Urothelium cell line (cell line): Measurements from ENCODE around the gene FAM216A.
A peak's percentile ranks its signal among the peaks of the same experiment; 100 is the strongest.
"Not testable (repeated sequence)": the region's sequence is repeated elsewhere in the genome, so short reads cannot be mapped to it uniquely, and the experiment has no call there.

Experiments
- DNase-seq: peaks from one replicate; pipeline ENCODE4 v3.0.0; 2011; ENCODE audit warnings: low spot score, mixed read lengths
- FAIRE-seq: peaks from 2 replicates; lab custom pipeline; 2011; peaks lifted over from hg19 to GRCh38; lab: Jason Lieb, UNC

The FAM216A gene

GRCh38 chr12:110468214-110469048 lies at the start of gene FAM216A, which contains the start of gene GPN3:
Gene FAM216A, plus strand, starts transcription at chr12:110468845. Its CDS starts 31 bp downstream, at chr12:110468876.
Gene GPN3, minus strand, starts transcription at chr12:110468257. Its CDS starts 54 bp downstream, at chr12:110468203.
- peak; percentile 90 for DNase-seq
- FAIRE-seq = no peak

GRCh38 chr12:110420644-110421043 lies 48.0 kb upstream of the FAM216A start:
- not testable (repeated sequence) for DNase-seq, FAIRE-seq

GRCh38 chr12:110421159-110421661 lies 47.4 kb upstream of the FAM216A start:
- no peak for FAIRE-seq
- DNase-seq = no peak

GRCh38 chr12:110421701-110422100 lies 46.9 kb upstream of the FAM216A start:
- FAIRE-seq = no peak

GRCh38 chr12:110424237-110424636 lies 44.4 kb upstream of the FAM216A start:
- FAIRE-seq = no peak
- no peak for DNase-seq

More at GRCh38 chr12:110421701-110422100, 46.9 kb upstream of the FAM216A start:
- no peak for DNase-seq

- DNase-seq (no peak), FAIRE-seq (no peak)
Measured at GRCh38 chr12:110426406-110426805, 42.2 kb upstream of the FAM216A start.

GRCh38 chr12:110429676-110430075 lies 39.0 kb upstream of the FAM216A start:
- not testable (repeated sequence) for FAIRE-seq, DNase-seq

- DNase-seq (no peak), FAIRE-seq (no peak)
Measured at GRCh38 chr12:110431957-110432587, 36.6 kb upstream of the FAM216A start.

GRCh38 chr12:110436231-110436630 lies 32.4 kb upstream of the FAM216A start:
- no peak for FAIRE-seq
- no peak for DNase-seq

GRCh38 chr12:110444455-110444854 lies 24.2 kb upstream of the FAM216A start:
- no peak for DNase-seq
- FAIRE-seq = no peak

GRCh38 chr12:110449799-110450497 lies 18.7 kb upstream of the FAM216A start, which contains the start of gene ARPC3:
Gene ARPC3, minus strand, starts transcription at chr12:110450337. Its CDS starts 77 bp downstream, at chr12:110450260.
- no peak for FAIRE-seq
- DNase-seq = peak; percentile 89

- FAIRE-seq (no peak), DNase-seq (no peak)
Measured at GRCh38 chr12:110451263-110451662, 17.4 kb upstream of the FAM216A start.

- FAIRE-seq = no peak
Measured at GRCh38 chr12:110453569-110454296, 14.9 kb upstream of the FAM216A start.

GRCh38 chr12:110458756-110459155 lies 9.9 kb upstream of the FAM216A start:
- DNase-seq = no peak
- FAIRE-seq = no peak

More at GRCh38 chr12:110453569-110454296, 14.9 kb upstream of the FAM216A start:
- DNase-seq = no peak

GRCh38 chr12:110461189-110461588 lies 7.5 kb upstream of the FAM216A start:
- not testable (repeated sequence) for DNase-seq, FAIRE-seq

GRCh38 chr12:110465024-110465423 lies 3.6 kb upstream of the FAM216A start:
- no peak for FAIRE-seq
- DNase-seq = no peak

GRCh38 chr12:110465765-110466164 lies 2.9 kb upstream of the FAM216A start:
- not testable (repeated sequence) for FAIRE-seq, DNase-seq

- FAIRE-seq (no peak), DNase-seq (no peak)
Measured at GRCh38 chr12:110466791-110467190, 1.9 kb upstream of the FAM216A start.

- FAIRE-seq = no peak
- DNase-seq = no peak
Measured at GRCh38 chr12:110467847-110468213, 815 bp upstream of the FAM216A start.

GRCh38 chr12:110475426-110475825 lies 6.8 kb downstream of the FAM216A start:
- FAIRE-seq = no peak
- no peak for DNase-seq
